HG03175 (cell line): ENCODE results near the gene RGS17.
"Not testable (repeated sequence)": the region's sequence is repeated elsewhere in the genome, so short reads cannot be mapped to it uniquely, and the experiment has no call there.

Experiments used
- ATAC-seq: cut with Tn5 transposase; IDR thresholded peaks from one replicate; pipeline ENCODE4 v1.9.1; 2021; ENCODE audit warnings: mild to moderate bottlenecking, moderate library complexity; ENCODE audit not compliant: unreplicated experiment

RGS17 gene, protein sequence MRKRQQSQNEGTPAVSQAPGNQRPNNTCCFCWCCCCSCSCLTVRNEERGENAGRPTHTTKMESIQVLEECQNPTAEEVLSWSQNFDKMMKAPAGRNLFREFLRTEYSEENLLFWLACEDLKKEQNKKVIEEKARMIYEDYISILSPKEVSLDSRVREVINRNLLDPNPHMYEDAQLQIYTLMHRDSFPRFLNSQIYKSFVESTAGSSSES

GRCh38 chr6:153131037-153131981 is at the start of gene RGS17:
TSS of gene RGS17 (minus strand) at chr6:153131282. CDS start at chr6:153044018, 87,264 bp downstream.
- peak; percentile 58 for ATAC-seq

GRCh38 chr6:153172815-153173214 is 41.7 kb upstream of the RGS17 start:
- no peak for ATAC-seq

DNA sequence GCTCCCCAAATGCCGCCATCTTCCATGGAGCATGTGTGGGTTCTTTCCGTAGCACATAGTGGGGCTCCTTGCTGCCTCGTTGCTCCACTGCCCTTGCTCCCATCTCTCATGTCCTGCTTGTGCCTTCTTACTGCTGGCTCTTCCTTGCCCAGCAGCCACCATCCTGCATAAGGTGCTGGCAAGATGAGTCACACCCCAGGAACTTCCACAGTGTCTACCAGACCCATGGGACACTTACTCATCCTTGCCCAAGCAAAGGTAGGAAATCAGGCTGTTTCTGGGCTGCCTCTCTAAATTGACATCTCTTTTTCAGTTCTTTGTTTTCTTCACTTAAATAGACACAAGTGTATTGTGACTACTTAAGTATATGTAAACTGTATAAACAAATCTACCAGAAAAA is 39.4 kb upstream of the RGS17 start:
- ATAC-seq, result no peak

DNA sequence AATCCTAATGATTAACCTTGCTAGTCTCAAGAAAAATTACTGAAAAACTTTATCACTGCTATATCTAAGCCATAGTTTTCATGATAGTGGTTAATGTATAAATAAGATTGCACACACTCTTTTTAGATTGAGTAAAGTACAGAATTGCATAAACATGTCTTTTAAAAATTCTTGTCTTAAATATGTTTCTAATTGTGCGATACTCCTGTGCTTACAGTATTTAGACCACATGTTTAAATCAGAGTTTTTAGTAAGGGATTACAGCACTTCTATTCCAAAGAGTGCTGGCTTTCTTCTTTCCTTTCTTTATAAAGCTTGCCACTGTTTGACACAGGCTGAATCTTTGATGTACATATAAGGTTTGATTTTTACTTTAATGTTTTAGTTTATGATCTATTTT is 36.8 kb upstream of the RGS17 start:
- ATAC-seq, result no peak

DNA sequence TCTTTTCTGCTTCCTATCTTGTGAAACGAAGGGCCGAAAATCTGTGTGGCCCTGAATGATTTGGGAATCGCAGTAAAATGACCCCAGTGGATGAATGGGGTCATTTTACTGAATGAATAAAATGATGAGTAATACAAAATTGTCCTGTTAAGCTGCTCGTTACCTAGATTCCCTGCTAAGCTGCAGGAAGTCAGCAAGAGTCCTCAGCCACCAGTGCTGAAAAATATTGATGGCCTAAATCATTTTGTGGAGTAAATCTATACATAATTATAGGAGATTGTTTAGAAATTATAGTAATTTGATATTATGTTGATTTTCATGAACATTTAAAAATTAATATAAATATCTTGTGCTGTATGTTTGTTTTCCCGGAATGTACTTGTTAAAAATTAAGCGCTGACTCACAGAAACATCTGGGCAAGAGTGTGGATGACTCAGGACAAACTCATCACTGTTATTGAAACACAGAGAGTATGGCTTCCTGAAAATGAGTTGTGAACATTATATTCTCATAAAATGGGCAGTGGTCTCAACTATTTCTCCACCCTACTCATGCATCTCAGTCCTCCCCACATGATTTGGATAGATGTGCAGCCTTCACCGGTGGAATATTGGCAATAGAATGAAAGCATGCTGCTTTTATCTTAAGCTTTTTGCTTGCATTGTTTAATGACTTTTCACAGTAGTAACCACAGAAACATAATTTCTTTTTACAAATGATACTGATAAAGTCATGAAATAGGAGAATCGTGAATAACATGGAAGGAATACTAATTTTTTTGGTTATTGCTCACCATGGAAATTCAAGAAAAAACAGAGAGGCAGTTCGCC is 36.2 kb upstream of the RGS17 start:
- ATAC-seq, result no peak

- ATAC-seq, result no peak
Measured at GRCh38 chr6:153162646-153163045, 31.6 kb upstream of the RGS17 start.

- no peak for ATAC-seq
Measured at GRCh38 chr6:153162172-153162571, 31.1 kb upstream of the RGS17 start.

- no peak for ATAC-seq
Measured at GRCh38 chr6:153160221-153160620, 29.1 kb upstream of the RGS17 start.

GRCh38 chr6:153150752-153151440 is 19.8 kb upstream of the RGS17 start:
- ATAC-seq, result no peak

GRCh38 chr6:153150371-153150751 is 19.3 kb upstream of the RGS17 start:
- ATAC-seq, result no peak

GRCh38 chr6:153149891-153150290 is 18.8 kb upstream of the RGS17 start:
- no peak for ATAC-seq

GRCh38 chr6:153146413-153146812 is 15.3 kb upstream of the RGS17 start:
- ATAC-seq, result no peak

GRCh38 chr6:153145591-153145990 is 14.5 kb upstream of the RGS17 start:
- ATAC-seq, result no peak

DNA sequence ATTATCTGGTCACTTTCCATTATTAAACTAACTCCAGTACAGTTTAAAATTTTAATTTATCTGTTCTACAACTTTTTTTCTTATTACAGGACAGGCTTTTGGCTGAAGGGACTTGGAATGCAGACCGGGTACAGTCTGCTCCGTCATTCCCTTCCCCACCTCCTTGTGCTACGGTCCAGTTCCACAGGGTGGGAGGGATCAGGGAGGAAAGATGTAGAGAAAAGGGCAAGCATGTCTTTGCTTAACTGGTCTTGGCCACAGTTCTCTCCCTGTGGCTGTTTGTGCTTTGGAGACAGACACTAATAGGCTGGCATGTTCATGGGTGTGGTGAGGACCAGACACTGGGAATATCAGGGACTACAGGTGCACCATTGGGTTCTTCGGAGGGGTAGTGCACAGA is 12.1 kb upstream of the RGS17 start:
- ATAC-seq, result no peak

DNA sequence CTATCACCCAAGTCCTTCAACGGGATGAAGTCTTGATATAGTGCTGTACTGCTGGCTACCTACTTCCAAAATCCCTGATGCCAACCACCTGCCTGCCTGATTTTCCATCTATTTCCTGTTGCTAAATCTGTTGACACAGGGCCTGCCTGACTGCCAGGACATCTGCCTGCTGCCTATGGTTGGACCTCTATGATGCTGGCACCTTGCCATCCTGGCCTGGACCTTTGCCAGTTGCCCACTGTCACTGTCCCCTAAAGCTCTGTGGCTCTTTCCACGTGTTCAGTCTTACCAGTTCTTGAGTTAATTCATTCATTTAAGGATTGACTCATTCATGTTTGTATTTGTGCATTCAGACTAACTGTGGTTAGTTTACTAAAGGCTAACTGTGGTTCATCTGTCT is 9.2 kb upstream of the RGS17 start:
- ATAC-seq, result no peak

GRCh38 chr6:153138930-153139329 is 7.8 kb upstream of the RGS17 start:
- no peak for ATAC-seq

DNA sequence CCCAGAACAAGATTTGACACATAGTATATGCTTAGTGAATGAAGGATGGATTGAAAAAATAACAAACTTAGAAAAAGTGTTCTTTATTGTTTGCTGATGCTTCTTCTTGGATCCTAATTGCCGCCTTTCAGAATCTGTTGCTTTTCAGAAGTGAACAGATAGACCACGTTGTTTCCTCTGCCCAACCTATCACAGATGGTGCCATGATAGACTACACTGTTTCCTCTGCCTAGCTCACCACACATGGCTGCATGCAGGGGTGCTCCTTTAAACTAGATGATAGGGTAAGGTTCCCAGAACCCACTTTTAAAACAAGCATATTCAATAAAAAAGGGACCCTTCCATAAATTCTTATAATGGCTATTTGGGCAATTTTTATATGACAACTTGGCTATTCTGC is 4.6 kb upstream of the RGS17 start:
- no peak for ATAC-seq

DNA sequence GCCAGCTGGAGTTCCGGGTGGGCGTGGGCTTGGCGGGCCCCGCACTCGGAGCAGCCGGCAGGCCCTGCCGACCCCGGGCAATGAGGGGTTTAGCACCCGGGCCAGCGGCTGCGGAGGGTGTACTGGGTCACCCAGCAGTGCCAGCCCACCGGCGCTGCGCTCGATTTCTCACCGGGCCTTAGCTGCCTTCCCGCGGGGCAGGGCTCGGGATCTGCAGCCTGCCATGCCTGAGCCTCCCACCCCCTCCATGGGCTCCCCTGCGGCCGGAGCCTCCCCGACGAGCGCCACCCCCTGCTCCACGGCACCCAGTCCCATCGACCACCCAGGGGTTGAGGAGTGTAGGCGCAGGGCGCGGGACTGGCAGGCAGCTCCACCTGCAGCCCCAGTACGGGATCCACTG is 2.6 kb upstream of the RGS17 start:
- ATAC-seq, result not testable (repeated sequence)

DNA sequence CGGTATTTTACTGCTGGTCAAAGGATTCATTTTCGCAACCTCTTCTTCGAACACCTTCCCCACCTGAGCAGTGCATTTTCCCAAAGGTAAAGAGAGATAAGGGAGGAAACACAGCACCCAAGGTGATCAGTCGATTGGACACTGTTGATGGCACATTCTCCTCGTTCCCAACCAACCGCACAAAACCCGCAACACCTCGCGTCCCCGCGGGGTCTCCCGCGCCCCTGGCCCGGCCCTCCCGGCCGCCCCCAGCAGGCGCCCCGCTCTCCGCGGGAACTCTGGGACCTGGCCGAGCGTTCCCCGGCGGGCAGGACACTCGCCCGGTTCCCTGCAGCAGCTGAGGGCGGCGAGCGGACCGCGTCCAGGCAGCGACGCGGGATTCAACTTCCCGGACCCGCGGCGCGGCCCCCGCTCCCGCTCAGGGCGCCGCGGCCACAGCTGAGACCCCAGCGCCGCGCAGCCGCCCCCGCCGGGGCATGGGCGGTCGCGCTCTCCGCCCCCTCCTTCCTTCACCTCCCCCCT is 506 bp downstream of the RGS17 start:
- ATAC-seq, result peak; percentile 19

DNA sequence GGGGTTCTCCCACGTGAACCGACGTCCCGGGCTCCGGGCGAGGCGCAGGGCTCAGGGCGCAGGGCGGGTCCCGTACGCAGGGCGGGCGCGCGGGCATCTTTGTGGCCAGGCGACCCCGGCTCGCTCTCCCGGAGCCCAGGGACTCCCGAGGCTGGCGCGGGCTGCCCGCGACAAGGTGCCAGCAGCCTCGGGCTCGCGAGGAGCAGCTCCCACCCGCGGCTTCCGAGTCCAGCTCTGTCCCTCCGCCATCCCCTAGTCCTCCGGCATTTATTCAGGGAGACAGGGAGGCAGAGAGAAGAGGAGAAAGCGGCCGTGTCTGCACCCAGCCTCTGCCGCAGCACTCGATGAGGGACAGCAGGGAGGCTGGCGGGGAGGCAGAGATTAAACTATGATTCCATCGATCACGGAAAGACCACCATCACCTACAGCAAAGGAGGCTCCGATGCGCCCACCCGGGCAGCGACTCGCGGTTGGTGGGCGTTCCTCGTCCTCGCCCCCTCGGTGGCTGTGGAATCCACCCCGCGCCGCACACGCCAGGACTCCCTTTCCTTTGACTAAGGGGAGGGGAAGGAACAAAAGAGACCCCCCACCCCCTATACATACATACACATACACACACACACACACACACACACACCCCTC is 1.1 kb downstream of the RGS17 start:
- no peak for ATAC-seq
